IgD-negative memory B cell (primary cell): ENCODE measurements around the gene DGKI. TPM values are rescaled to one million over a fixed set of nuclear protein-coding genes. Genes with fewer than 3 reads are reported as not detected.

Experiments used
- H3K27ac Mint-ChIP-seq, 3 donors: one replicate each; pipeline ENCODE4 v1.8.0; 2020 to 2022; ENCODE audit warnings: mild to moderate bottlenecking in 3 of 3, mixed read lengths in 3 of 3, moderate library complexity in 1 of 3
- H3K27me3 Mint-ChIP-seq: one replicate; pipeline ENCODE4 v1.8.0; 2021; ENCODE audit warnings: mixed read lengths
- H3K36me3 Mint-ChIP-seq: one replicate; pipeline ENCODE4 v1.8.0; 2020; ENCODE audit warnings: mild to moderate bottlenecking, mixed read lengths
- H3K4me1 Mint-ChIP-seq, 3 donors: one replicate each; pipeline ENCODE4 v1.8.0; 2020 to 2022; ENCODE audit warnings: mixed read lengths in 3 of 3, mild to moderate bottlenecking in 1 of 3
- H3K4me3 Mint-ChIP-seq, 4 donors: one replicate each; pipeline ENCODE4 v1.8.0; 2020 to 2022; ENCODE audit warnings: mild to moderate bottlenecking in 4 of 4, mixed read lengths in 4 of 4, moderate library complexity in 3 of 4
- H3K9me3 Mint-ChIP-seq, 3 donors: one replicate each; pipeline ENCODE4 v1.8.0; 2020 to 2021; ENCODE audit warnings: mixed read lengths in 3 of 3, mild to moderate bottlenecking in 1 of 3
- polyA plus RNA-seq: library from polyadenylated mRNA; unstranded; fragments of 300-500 nt; fragmentation: Illumina TruSeq; gene quantifications from one replicate; pipeline ENCODE4 v1.2.3, GENCODE V29; 2021

DGKI gene
- polyA plus RNA-seq, result not detected

- Mint-ChIP-seq H3K4me1 (peaks cover 0 to 4% (median 0%) of the 10 kb centered on the region in 3 donors), H3K27ac (no peak within 1 kb of the TSS), H3K4me3 (peak within 1 kb of the TSS in 2 of 4 donors; percentile 56 to 80), H3K9me3 (peaks cover 0 to 4% (median 2%) of the 10 kb centered on the region in 3 donors), H3K36me3 (no peaks in the 10 kb centered on the region), H3K27me3 (peaks cover 35% of the 10 kb centered on the region)
Observed at GRCh38 chr7:137846827-137847567, at the start of gene DGKI. TSS of gene DGKI (minus strand) at chr7:137846974.

GRCh38 chr7:137895301-137896221, 48.8 kb upstream of the DGKI start:
- Mint-ChIP-seq H3K36me3 (peaks cover 6% of the 10 kb centered on the region), H3K4me3 (no peak overlapping the region), H3K27ac (peak overlapping the region in 2 of 3 donors; percentile 3 to 89), H3K9me3 (no peaks in the 10 kb centered on the region), H3K4me1 (peaks cover 13 to 15% (median 14%) of the 10 kb centered on the region in 3 donors), H3K27me3 (no peaks in the 10 kb centered on the region)

- H3K9me3 Mint-ChIP-seq, result no peaks in the 10 kb centered on the region
- H3K27me3 Mint-ChIP-seq, result no peaks in the 10 kb centered on the region
- no peak overlapping the region for H3K4me3 Mint-ChIP-seq
- H3K27ac Mint-ChIP-seq, result no peak overlapping the region
- H3K4me1 Mint-ChIP-seq, result peaks cover 3 to 6% (median 3%) of the 10 kb centered on the region in 3 donors
- H3K36me3 Mint-ChIP-seq, result peaks cover 7% of the 10 kb centered on the region
Observed at GRCh38 chr7:137893143-137893742, 46.5 kb upstream of the DGKI start.

GRCh38 chr7:137891016-137891655, 44.4 kb upstream of the DGKI start:
- no peaks in the 10 kb centered on the region for H3K9me3 Mint-ChIP-seq
- H3K27ac Mint-ChIP-seq, result no peak overlapping the region
- peaks cover 9% of the 10 kb centered on the region for H3K36me3 Mint-ChIP-seq
- H3K27me3 Mint-ChIP-seq, result no peaks in the 10 kb centered on the region
- H3K4me1 Mint-ChIP-seq, result no peaks in the 10 kb centered on the region
- H3K4me3 Mint-ChIP-seq, result no peak overlapping the region

DNA sequence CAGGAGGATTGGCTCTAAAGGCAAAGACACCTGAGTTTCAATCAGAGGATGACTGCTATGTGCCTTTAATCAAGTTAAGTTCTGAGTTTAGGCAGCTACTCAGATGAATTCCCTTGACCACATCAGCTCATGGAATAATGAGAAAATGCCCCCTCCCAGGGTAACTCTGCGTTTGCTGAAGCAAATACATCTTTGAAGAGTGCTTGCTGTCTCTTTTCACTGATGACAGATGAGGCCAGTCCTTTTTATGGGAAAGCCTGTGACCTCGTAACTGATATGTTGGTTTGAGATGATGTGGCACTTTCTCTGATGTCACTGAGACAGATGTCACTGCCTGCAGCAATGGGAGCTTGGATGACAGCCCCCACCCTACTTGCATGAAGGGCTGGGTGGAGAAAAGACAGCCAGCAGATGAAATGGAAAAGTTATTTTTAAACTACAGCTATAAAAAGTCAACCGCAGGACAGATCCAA, 43.7 kb upstream of the DGKI start:
- H3K9me3 Mint-ChIP-seq, result no peaks in the 10 kb centered on the region
- no peak overlapping the region for H3K27ac Mint-ChIP-seq
- H3K27me3 Mint-ChIP-seq, result no peaks in the 10 kb centered on the region
- peaks cover 11% of the 10 kb centered on the region for H3K36me3 Mint-ChIP-seq
- H3K4me1 Mint-ChIP-seq, result no peaks in the 10 kb centered on the region
- no peak overlapping the region for H3K4me3 Mint-ChIP-seq

- Mint-ChIP-seq H3K27ac (peak overlapping the region in 1 of 3 donors; percentile 8), H3K27me3 (no peaks in the 10 kb centered on the region), H3K4me3 (no peak overlapping the region), H3K9me3 (no peaks in the 10 kb centered on the region), H3K4me1 (no peaks in the 10 kb centered on the region), H3K36me3 (peaks cover 11% of the 10 kb centered on the region)
Observed at GRCh38 chr7:137888241-137888640, 41.5 kb upstream of the DGKI start.

DNA sequence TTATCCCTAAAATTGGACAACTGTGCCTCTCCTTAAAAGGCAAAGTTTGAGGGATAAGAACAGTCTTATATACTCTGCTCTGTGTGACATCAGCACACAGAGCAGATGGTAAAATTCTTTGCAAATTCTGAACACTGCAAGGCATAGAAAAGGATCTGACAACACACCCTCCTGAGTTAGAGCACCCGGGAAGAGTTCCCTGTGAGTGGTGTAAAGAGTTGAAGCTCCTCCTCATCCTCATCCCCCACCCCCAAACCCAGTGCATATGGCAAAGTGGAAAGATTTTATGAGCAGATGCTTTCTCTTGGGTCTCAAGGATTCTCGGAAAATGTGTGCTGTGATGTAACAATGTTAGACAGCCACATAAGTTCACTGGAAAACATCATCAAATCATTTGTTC, 40.0 kb upstream of the DGKI start:
- Mint-ChIP-seq H3K36me3 (peaks cover 19% of the 10 kb centered on the region), H3K9me3 (no peaks in the 10 kb centered on the region), H3K27ac (no peak overlapping the region), H3K4me1 (no peaks in the 10 kb centered on the region), H3K4me3 (no peak overlapping the region), H3K27me3 (no peaks in the 10 kb centered on the region)

- no peaks in the 10 kb centered on the region for H3K27me3 Mint-ChIP-seq
- H3K4me3 Mint-ChIP-seq, result no peak overlapping the region
- H3K27ac Mint-ChIP-seq, result no peak overlapping the region
- H3K9me3 Mint-ChIP-seq, result no peaks in the 10 kb centered on the region
- no peaks in the 10 kb centered on the region for H3K4me1 Mint-ChIP-seq
- H3K36me3 Mint-ChIP-seq, result peaks cover 22% of the 10 kb centered on the region
Observed at GRCh38 chr7:137886281-137886680, 39.5 kb upstream of the DGKI start.

DNA sequence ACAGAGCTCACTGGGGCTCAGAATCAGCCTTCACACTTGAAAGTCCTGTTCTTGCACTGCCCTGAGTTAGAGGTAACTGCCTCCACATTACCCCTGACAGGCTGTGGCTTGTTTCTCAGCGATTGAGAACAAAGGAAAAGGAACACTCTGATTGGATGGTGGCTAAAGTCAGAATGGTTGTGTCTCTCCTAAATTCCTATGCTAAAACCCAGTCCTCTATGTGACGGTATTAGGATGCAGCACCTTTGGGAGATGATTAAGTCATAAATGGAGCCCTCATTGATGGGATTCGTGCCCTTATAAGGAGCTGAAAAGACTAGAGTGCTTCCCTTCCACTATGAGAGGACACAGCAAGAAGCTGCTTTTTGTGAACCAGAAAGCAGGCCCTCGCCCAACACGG, 38.9 kb upstream of the DGKI start:
- Mint-ChIP-seq H3K27ac (no peak overlapping the region), H3K4me3 (no peak overlapping the region), H3K4me1 (no peaks in the 10 kb centered on the region), H3K9me3 (no peaks in the 10 kb centered on the region), H3K27me3 (no peaks in the 10 kb centered on the region), H3K36me3 (peaks cover 20% of the 10 kb centered on the region)

DNA sequence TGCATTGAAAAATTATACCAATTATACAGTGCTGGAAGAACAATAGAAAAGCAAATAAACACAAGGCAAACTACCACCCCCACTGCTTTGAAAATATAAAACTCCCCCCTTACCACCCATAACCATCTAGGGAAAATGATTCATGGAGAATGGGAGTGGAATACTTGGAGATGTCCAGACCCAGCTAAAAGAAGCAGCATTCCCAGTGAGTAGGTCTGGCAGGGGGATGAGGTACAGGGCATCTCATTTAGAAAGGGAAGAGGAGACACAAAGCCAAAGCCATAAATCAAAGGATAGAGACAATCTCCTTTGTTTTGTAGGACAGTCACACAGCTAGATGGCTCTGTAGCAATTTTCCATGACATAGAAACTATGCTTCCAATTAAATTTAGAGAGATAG, 36.0 kb upstream of the DGKI start:
- no peaks in the 10 kb centered on the region for H3K27me3 Mint-ChIP-seq
- H3K4me3 Mint-ChIP-seq, result no peak overlapping the region
- no peaks in the 10 kb centered on the region for H3K4me1 Mint-ChIP-seq
- H3K36me3 Mint-ChIP-seq, result peaks cover 22% of the 10 kb centered on the region
- no peak overlapping the region for H3K27ac Mint-ChIP-seq
- H3K9me3 Mint-ChIP-seq, result no peaks in the 10 kb centered on the region

- H3K9me3 Mint-ChIP-seq, result no peaks in the 10 kb centered on the region
- H3K27ac Mint-ChIP-seq, result no peak overlapping the region
- peaks cover 22% of the 10 kb centered on the region for H3K36me3 Mint-ChIP-seq
- H3K4me3 Mint-ChIP-seq, result peak overlapping the region in 1 of 4 donors; percentile 37
- H3K27me3 Mint-ChIP-seq, result no peaks in the 10 kb centered on the region
- no peaks in the 10 kb centered on the region for H3K4me1 Mint-ChIP-seq
Observed at GRCh38 chr7:137882261-137882668, 35.5 kb upstream of the DGKI start.

- Mint-ChIP-seq H3K27ac (no peak overlapping the region), H3K4me1 (no peaks in the 10 kb centered on the region), H3K27me3 (no peaks in the 10 kb centered on the region), H3K4me3 (no peak overlapping the region), H3K36me3 (peaks cover 22% of the 10 kb centered on the region), H3K9me3 (no peaks in the 10 kb centered on the region)
Observed at GRCh38 chr7:137881607-137882260, 35.0 kb upstream of the DGKI start.

- H3K27ac Mint-ChIP-seq, result no peak overlapping the region
- H3K36me3 Mint-ChIP-seq, result peaks cover 18% of the 10 kb centered on the region
- H3K4me1 Mint-ChIP-seq, result no peaks in the 10 kb centered on the region
- H3K4me3 Mint-ChIP-seq, result no peak overlapping the region
- no peaks in the 10 kb centered on the region for H3K9me3 Mint-ChIP-seq
- H3K27me3 Mint-ChIP-seq, result no peaks in the 10 kb centered on the region
Observed at GRCh38 chr7:137880432-137880831, 33.7 kb upstream of the DGKI start.

DNA sequence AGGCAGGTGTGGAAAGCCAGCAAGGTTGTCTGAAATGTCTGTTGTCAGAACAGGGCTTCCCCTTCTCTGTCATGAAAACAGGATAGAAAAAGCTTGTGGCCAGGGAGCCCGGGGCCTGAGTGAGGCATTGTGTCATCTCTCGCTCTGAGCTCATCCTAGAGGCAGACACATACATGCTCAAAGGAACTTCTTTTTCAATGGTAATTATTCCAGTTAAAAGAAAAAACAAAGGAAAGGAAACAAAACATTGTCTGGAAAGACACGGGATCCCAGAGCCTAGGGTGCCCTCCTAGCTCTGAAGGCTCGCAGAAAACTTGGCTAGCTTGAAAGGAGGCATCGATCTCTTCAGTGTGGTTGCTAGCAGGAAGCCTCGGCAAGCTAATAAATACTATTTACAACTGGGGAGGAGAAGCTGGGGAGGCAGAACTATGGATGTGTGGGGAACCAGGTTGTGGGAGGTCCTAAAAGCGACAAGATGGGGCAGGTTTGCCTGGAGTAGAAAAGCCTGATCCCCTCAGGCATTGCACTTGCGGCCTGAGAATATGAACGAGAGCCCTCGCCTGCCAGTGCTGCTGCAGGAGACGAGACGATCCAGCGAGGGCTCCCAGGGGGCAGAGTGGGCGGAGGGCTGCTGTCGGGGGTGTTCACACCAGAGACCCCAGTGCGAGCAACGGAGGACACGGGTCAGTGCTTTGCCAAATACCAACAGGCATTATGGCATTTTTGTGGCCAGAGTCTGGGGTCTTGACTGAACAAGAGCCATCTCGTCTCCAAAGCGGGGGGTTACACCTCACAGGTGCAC, 32.8 kb upstream of the DGKI start:
- H3K4me3 Mint-ChIP-seq, result no peak overlapping the region
- no peaks in the 10 kb centered on the region for H3K9me3 Mint-ChIP-seq
- H3K4me1 Mint-ChIP-seq, result no peaks in the 10 kb centered on the region
- H3K36me3 Mint-ChIP-seq, result peaks cover 18% of the 10 kb centered on the region
- no peaks in the 10 kb centered on the region for H3K27me3 Mint-ChIP-seq
- H3K27ac Mint-ChIP-seq, result no peak overlapping the region
